HG03457 (cell line): ENCODE measurements around the gene KCTD5.
"Not testable (repeated sequence)": the region's sequence is repeated elsewhere in the genome, so short reads cannot be mapped to it uniquely, and the experiment has no call there.

Source experiments
- ATAC-seq: cut with Tn5 transposase; IDR thresholded peaks from one replicate; pipeline ENCODE4 v1.9.1; 2021; ENCODE audit warnings: moderate number of reproducible peaks; ENCODE audit not compliant: unreplicated experiment

KCTD5 gene

DNA sequence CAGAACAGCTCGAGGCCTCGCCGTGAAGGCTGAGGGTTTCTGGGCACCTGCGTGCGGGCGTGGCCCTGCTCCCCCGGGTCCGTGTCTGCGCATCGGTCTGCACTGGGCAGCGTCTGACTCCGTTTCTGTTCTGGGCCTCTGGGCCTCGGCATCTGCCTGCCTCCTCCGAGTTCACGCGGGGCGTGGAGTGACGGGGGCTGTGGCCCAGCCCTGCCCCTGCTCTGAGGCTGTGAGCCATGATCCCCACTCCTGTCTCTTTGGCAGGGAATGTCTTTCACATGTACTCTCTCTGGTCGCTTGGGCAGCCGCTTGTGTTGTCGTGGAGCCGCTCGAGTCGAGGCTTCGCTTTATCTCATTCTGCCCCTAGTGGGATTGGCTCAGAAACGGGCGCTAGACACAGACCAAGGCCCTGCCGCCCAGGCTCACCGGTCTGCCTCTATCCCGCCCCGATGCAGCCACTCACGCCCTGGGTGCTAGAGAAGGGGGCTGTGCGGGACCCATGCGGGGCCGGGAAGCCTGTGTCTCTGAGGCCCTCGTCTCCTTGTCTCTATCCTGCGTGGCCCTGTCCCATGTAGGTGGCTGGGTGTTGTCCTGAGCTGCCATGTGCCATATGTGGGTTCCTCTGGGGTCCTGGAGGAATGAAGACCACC is 14.4 kb downstream of the KCTD5 start:
- not testable (repeated sequence) for ATAC-seq

DNA sequence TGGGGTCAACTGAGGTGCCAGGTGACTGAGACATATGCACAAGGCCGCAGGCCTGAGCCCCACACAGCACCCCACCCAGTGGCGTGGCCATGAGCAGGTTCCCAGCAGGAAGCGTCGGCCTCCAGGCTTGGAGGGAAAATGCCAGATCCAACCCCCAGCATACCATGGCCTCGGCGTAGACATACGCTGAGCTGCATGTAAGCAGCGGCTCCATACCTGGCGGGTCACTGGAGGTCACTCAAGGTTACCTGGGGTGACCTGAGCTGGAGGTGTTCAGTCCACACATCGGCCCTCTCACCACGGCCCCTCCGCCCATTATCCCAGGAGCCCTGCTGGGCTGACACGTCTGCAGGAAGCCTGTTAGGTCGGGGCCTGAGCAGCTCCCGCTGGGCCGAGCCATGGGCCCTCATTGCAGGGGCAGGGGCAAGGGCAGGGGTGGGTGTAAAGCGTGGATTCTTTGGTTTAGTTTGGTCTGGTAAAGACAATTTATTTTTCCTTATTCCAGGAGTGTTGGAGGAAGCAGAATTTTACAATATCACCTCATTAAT is 15.2 kb downstream of the KCTD5 start:
- ATAC-seq = no peak

DNA sequence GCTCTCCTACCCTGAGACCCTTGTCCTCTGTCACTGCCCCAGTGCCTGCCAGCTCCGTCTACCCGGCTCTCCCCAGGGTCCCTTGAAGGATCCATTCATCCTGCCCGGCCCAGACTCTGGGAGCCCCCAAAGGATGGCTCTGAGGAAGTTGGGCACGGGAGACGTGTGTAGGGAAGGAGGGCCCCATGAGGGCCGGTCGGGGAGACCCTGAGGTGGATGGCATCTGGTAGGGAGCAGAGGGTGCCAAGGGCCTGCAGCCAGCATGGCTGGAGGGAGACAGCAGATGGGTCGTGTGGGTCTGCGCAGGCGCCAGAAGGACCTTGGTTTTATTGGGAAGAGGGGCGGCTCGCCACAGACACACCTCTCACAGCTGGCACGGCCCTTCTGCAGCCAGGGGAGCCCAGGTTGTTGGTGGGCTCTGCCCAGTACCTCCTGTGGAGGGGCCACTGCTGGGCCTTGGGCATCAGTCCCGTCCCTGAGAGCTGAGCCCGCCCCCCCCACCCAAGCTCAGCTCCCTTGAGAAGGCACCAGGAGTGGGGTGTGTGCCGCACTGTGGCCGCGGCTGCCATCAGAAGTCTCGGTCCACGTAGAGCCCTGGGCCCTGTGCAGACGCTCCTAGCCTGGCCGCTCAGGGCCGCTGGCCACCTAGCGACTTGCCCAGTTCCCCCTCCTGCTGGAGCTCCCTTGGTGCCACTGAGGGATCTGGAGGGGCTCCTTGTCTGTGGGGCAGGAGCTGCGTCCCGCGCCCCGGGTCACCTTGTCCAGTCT is 16.0 kb downstream of the KCTD5 start:
- no peak for ATAC-seq

DNA sequence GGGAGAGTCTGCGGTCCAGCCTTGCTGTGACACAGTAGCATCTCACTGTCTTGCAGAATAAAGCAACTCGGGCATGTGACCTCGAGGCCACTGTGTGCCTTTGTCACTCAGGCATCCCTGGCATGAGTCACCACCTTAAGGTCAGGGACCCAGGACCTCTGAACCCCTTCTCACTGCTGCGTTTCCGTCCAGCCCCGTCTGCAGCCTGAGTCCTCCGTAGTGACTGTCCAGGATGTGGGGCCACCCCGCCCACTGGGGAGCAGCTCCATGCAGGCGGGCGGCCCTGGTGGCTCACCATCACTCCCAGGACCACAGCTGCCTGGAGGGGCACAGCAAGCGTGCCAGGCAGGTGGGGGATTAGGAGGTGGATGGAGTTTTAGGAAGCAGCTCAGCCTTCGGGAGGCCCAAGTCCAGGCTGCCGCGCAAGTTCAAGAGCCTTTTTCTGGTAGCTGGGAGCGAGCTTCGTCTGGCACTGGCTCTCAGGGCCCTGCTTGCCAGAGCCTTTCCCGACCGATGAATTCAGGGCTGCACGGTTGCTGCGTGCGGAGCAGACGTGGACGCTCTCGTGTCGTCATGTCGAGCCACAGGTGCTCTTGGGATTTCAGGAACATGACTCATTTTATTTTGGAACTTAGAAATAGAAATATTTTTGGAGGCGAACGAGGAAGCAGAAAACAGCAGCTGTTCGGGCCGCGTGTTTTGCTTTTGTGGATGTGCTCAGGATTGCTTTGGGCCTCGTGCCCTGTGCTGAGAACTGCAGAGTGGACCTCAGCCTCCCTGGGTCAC is 16.8 kb downstream of the KCTD5 start:
- ATAC-seq = no peak

DNA sequence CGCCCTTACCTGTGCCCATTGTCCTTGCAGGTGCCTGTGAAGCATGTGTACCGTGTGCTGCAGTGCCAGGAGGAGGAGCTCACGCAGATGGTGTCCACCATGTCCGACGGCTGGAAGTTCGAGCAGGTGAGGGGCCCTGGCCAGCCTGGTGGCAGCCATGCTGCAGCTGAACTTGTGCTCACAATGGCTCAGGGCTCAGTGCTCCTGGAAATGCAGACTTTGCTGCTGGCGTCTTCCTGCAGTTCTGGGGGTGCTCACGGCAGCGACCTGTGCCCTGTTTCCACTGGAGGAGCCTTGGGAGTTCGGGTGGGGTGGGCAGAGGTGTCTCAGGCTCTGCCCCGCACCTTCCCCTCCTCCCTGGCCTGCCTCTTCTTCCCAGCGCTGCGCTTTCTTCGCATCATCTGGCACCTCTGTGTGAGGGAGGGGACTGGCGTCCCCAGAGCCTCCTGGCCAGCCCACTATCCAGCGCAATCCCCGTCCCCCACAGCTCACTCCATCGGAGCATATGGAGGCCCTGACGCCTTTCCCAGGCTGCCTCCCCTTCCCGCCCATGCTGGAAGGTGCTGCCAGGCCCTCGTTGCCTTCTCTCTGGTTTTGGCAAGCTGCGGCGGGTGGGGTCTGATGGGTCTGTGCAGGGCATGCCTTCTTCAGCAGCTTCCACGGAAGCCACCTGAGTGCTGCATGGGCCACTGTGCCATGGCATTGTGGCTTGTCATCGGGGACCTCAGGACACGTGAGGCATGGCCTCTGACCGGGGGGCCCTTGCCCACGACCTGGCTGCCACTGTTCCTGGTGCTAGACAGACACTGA is 17.7 kb downstream of the KCTD5 start:
- ATAC-seq = no peak

DNA sequence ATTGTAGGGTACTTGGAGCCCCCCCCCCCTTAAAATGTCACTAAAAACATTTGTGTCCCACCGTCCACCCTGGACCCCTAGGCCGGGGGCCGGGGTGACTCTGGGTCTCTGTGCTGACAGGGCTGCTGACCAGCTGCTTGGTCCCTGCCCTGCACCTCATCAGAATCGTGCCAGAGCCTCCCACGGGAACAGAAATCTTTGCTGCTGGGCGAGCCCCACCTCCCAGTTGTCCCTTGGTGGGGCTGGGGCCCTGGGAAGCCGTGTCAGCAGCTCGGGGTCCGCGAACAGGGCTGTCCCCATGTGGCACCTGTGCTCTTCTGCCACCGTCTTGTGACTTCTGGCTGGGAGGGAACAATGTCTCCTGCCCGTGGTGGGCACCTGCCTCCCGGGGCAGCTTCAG is 18.5 kb downstream of the KCTD5 start:
- no peak for ATAC-seq

DNA sequence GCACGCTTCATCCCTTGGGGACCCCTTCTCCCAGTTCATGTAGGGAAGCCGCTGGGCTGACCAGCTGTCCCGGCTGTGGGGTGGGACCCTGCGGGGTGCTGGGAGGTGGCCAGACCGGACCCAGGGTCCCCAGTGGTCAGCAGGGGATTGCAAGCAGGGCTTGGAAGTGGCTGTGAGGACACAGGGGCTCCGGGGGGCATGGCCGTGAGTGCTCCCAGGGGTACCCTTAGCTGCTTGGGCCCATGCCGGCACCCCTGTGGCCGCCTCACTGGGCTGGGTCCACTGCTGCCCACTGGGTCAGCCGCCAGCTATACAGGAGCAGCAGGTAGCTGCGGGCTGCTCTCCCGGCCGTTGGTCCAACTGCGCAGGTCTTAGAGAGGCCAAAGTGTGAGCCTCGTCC is 18.9 kb downstream of the KCTD5 start:
- ATAC-seq = no peak

DNA sequence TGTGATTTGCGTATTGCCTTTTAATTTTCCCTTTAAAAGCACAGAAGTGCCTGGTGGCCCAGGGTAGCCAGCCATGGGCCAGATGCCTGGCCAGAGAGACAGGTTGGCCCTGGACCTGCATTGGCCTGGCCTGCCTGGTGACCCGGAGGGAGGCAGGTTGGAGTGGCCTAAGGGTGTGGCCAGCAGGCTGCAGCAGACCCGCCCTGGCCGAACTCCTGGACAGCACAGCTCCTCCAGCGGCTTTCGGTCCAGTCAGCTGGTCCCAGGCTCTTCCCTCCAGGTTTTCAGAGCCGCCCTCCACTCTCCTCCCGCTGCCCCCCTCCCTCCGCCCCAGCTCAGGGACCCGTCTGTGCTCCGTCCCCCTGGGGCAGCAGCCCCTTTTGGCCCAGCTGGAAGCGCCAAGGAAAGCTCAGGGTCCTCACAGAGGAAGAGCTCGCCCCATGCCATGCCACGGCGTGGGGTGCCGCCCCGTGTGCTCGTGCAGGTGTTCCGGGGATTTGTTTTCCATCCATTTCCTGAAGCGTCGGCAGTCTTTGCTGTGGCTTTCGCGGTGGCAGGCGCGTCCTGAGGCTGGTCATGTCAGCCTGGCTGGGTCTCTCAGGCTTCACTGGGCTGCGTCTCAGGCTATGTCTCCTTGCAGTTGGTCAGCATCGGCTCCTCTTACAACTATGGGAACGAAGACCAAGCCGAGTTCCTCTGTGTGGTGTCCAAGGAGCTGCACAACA is 19.6 kb downstream of the KCTD5 start:
- no peak for ATAC-seq

DNA sequence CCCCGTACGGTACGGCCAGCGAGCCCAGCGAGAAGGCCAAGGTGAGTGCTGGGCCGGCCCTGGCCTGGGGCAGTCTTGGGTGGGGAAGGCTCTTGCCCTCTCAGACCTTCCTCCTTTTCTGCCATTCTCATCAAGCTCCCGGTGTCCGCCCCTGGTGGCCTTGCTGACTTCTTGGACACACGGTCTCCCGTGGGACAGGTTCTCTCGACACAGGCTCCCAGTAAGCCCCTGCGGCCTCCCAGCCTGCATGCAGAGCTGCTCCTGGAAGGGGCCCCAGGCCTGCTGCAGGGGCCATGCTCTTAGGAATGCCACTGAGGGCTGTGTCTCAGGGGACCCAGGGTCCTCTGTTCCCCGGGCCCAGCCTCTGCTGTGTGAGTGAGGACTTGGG is 20.1 kb downstream of the KCTD5 start:
- ATAC-seq = no peak

DNA sequence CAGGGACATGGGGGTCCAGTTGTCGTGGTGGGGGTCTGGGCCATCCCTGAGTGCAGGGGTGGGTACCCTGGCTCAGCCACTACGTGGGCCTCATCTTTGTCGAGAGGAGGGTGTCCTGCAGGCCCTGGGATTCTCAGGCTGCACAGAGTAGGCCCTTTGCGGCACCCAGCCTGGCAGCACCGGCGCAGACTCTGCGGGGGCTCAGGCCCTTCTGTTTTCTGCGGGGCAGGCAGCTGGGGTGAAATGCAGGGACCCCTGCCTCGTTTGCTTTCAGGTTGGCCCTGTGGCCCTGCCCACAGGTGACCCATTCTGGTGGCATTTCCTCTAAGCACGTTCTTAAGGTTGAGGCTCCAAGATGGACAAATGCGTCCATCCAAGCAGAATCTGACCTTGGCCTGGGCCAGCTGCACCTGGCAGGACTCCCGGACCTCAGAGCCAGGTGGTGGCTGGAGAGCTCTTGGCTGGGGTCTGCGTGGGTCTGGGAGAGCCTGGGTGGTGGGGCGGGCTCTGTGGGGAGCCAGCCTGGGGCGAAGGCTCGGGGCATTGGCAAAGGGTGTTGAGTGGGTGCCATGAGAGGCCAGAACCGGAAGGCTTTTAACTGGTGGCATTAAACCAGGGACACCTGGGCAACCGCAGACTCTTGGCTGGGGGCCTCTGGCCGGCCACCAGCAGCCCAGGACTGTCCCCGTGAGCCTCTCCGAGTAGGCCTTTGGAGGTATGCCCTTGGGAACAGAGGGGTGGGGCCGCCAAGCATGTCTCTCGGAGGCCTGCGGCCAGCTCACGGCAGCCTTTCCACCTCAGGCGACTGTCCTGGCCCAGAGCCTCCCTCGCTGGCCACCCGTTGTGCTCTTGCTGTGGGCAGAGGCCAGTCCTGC is 20.8 kb downstream of the KCTD5 start:
- no peak for ATAC-seq

DNA sequence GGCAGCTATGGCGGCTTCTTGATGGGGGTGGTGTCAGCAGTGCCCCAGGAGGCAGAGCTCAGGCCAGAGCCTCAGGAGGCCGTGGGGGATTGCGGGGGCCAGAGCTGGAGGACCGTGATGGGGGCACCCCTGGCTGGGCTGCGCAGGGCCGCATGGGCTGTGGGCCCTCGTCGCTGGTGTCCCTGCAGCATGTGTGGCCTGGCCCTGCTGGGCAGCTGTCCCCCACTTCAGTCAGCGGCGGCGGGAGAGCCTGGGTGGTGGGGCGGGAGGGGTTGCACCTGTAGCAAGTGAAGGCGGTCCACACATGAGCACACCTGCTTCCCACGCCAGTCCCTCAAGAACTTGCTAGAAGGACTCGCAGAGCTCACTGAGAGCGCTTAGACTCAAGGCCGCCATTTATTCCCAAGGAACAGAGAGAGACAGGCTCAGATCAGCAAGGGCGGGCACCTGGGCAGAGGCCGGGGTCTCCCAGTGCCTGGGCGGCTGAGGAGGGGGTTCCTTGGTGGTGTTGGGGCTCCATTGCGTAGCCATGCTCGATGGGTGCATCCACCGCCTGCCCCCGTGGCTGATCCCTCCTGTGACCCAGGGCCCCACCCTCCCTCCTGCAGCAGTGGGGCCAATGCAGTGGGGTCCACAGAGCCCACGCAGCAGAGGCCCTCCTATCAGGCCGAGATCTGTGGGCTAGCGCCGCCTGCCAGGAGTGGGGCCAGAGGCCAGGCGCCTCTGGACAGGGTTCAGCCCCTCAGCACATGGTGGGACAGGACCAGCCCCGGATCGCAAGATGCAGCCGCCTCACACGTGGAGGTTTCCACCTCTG is 22.1 kb downstream of the KCTD5 start:
- ATAC-seq = no peak

DNA sequence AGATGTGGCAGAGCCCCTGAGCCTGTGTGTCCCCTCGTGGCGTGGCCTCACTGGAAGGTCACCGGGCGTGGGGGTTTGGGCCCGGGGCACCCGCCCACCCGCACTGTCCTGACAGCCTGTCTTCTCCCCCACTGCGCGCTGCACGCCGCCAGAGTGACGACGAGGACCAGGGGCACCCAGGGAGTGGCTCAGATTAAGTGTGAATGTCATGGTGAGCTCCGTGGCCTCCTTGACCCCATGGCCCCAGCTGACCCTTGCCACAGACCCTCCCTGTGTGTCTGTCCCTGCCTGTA is 22.6 kb downstream of the KCTD5 start:
- ATAC-seq = no peak

DNA sequence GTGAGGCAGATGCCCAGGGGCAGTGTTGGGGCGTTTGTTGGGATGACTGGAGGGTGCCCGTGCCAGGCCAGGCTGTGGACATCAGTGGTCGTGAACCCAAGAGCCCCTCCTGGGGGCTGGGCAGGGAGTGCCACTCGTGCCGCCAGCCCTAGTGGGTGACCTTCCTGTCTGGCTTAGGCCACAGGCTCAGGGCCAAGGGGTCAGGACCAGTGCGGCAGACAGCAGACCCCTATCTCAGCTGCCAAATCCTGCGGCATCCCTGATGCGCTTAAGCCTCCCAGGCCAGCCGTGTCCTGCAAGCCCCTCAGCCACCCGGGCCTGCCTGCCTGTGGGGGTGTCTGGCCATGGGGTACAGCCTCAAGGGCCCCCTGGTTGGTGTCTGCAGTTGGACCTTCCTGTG is 23.0 kb downstream of the KCTD5 start:
- ATAC-seq = no peak

DNA sequence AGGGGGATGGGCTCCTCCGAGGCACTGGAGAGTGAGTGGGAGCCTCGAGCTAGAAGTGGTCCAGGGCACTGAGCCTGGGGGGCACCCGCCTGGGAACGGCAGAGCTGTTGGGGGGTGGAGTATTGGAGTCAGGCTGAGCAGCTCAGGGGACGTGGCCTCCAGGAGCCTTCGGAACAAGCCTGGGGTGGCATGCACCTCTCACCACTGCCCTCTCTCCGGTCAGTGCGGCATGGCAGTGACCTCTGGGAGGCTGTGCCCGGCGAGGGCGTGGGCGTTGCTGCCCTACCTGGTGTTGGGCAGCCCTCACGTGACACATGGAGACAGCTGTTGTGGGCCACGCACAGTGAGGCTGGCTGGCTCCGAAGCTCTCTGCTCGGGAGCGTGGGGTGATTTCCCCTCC is 23.8 kb downstream of the KCTD5 start:
- ATAC-seq = no peak

DNA sequence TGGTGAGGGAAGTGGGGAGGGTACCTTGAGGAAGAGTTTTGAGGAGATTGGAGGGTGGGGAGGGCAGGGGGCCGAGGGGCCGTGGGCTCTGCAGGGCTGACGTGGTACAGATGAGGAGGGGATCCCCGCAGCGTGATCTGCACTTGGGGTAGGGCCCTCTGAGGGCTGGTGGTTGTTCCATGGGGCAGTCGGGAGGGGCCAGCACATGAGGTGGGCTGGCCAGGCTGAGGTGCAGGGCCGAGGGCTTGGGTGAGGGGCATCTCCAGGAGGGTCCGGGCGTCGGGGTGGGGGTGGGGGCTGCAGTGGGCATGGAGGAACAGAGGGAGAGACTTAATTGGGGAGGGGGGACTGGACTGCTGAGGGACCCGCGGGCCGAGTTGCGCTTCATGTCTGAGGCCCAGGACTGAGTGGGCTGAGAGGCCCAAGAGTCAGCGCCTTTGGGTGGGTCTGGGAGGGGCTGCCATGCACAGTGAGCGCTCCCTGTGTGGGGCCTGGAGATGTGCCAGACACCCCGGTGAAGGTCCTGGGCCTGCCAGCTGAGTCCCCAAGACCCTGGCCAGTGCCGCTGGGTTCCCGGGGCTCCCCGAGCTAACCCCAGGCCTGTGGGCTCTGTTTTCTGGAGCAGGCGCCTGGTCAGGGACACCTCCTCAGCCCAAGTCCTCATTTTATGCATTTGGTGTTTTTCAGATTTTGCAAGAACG is 24.4 kb downstream of the KCTD5 start:
- ATAC-seq = no peak

DNA sequence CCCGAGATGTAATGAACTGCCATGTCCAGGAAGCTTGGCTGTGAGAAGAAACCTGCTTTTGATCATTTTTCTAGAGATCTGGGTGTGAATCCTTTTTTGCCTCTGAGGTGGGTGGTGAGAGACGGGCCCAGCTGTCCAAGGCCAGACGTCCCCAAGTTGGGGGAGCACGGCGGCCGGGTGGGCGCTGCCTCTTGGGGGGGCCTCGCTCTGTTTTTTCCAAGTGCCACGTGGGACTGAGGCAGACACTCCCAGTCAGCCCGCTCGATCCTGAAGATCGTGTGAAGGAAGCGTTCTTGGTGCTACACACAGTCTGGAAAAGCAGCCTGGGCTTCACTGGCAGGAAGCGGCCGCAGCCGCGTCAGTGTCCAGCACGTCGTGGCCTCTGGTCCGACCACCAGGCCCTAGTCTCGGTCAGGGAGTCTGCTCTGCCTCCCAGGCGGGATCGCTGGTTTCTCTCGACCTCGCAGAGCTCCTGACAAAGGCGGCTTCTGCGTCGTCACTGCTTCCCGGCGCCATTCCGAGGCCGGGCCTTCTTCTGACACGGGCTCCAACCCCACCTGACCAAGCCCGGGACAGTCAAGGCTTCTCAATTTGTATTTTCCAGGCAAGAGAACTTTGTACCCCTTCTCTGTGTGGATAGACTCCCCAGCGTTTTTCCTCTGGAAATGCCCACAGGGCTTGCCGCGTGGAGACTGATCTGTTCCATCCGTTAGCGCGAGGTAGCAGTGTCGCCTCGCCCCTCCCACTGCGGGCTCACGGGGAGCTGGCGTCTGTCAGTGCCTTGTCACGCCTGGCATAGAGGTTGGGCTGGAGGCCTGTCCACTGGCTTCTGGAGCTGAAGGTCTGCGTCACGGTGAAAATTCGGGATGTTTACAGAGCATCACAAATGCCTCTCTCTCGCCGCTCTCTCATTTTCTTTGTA is 25.3 kb downstream of the KCTD5 start:
- ATAC-seq = no peak

DNA sequence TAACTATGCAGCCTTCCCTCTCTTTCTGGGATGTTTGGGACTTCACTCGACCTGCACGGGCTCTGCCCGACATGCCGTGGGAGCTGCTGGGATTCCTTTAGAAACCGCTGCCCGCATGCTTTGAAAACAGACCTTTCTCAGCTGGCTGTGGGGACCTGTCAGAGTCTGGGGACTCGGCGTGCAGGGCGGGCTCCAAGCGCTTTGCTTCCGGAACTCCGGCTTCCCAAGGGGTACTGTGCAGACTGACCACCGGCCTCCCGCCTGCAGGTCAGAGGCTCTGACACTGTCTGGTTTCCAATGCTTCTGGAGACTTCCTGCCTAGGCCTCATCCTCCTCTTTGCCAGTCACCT is 25.9 kb downstream of the KCTD5 start:
- no peak for ATAC-seq
